B cell (primary cell): ENCODE data around the gene DYNLT2B. TPM values are rescaled to one million over a fixed set of nuclear protein-coding genes. Genes with fewer than 3 reads are reported as not detected.

Experiments
- ATAC-seq: fragments of 200-7000 bp; cut with Tn5 transposase; one replicate; pipeline ENCODE4 v1.10.0; 2021; ENCODE audit warnings: low read depth, mild to moderate bottlenecking, moderate number of reproducible peaks, moderate library complexity
- CTCF ChIA-PET: fragments of 350-600 bp; sonication (Branson Sonifier 250); formaldehyde crosslinking; loops from one replicate; lab custom pipeline; 2021; ENCODE audit warnings: antibody characterized with exemption, inconsistent platforms; lab: Charles Lee
- POLR2A ChIA-PET: fragments of 350-600 bp; sonication (Branson Sonifier 250); formaldehyde crosslinking; loops from one replicate; lab custom pipeline; 2021; ENCODE audit warnings: antibody characterized with exemption; lab: Charles Lee
- DNase-seq: peaks from one replicate; pipeline ENCODE4 v3.0.0; 2013
- H2AFZ ChIP-seq: 2 replicates; pipeline ENCODE4 v1.6.1; 2012; ENCODE audit warnings: mild to moderate bottlenecking, low read depth, low read length; ENCODE audit not compliant: insufficient read depth, poor library complexity, severe bottlenecking
- H3K27ac ChIP-seq, 2 donors: 1 replicate in 1 of 2; 2 replicates in 1 of 2; pipeline ENCODE4 v1.5.1; 2012 to 2013; ENCODE audit warnings: low read length in 2 of 2, mild to moderate bottlenecking in 2 of 2, moderate library complexity in 1 of 2
- H3K27me3 ChIP-seq, 4 experiments: fragments of 200-600 bp in 1 of 4; sonication (generic) in 1 of 4; replicated peaks in 1 of 4; 1 replicate in 2 of 4; 2 replicates in 2 of 4; pipeline versions ENCODE4 v1.6.1 to v1.7.0; 2013 to 2016; ENCODE audit warnings: low read length in 3 of 4, mild to moderate bottlenecking in 2 of 4, mixed read lengths in 1 of 4, moderate library complexity in 1 of 4; ENCODE audit not compliant: insufficient read depth in 4 of 4, control insufficient read depth in 3 of 4; ENCODE audit errors: control extremely low read depth in 1 of 4
- H3K36me3 ChIP-seq, 2 experiments: replicated peaks in 1 of 2; 1 replicate in 1 of 2; 2 replicates in 1 of 2; pipeline versions ENCODE4 v1.6.1 to v1.7.1; 2013; ENCODE audit warnings: low read length in 1 of 2; ENCODE audit not compliant: insufficient read depth in 2 of 2, control insufficient read depth in 1 of 2; ENCODE audit errors: control extremely low read depth in 1 of 2, extremely low read depth in 1 of 2
- H3K4me1 ChIP-seq, 2 donors: fragments of 200-600 bp in 1 of 2; sonication (generic) in 1 of 2; 1 replicate in 1 of 2; 2 replicates in 1 of 2; pipeline versions ENCODE4 v1.5.1 to v1.6.1; 2013 to 2017; ENCODE audit warnings: low read length in 2 of 2; ENCODE audit not compliant: control insufficient read depth in 2 of 2, insufficient read depth in 2 of 2
- H3K4me2 ChIP-seq: replicated peaks from 2 replicates; pipeline ENCODE3; 2012; ENCODE audit warnings: mild to moderate bottlenecking, low read depth, low read length; ENCODE audit not compliant: poor library complexity, severe bottlenecking
- H3K4me3 ChIP-seq, 5 experiments: fragments of 200-600 bp in 1 of 5; sonication (generic) in 1 of 5; 1 replicate in 3 of 5; 2 replicates in 2 of 5; pipeline versions ENCODE4 v1.5.1 to v1.7.0; 2011 to 2016; ENCODE audit warnings: low read length in 4 of 5, mild to moderate bottlenecking in 4 of 5, low read depth in 2 of 5, control low read depth in 1 of 5, moderate library complexity in 1 of 5; ENCODE audit not compliant: insufficient read depth in 1 of 5; ENCODE audit errors: control extremely low read depth in 1 of 5, extremely low read depth in 1 of 5
- H3K79me2 ChIP-seq: fragments of 200-600 bp; sonication (generic); one replicate; pipeline ENCODE4 v1.6.0; 2016; ENCODE audit warnings: low read length; ENCODE audit not compliant: control insufficient read depth, insufficient read depth
- H3K9ac ChIP-seq: fragments of 200-600 bp; sonication (generic); 2 replicates; pipeline ENCODE4 v1.6.1; 2017; ENCODE audit warnings: mild to moderate bottlenecking, low read length, moderate library complexity
- H3K9me3 ChIP-seq, 3 donors: one replicate each; pipeline versions ENCODE4 v1.6.1 to v1.7.1; 2013; ENCODE audit warnings: low read length in 2 of 3; ENCODE audit not compliant: control insufficient read depth in 2 of 3, insufficient read depth in 1 of 3; ENCODE audit errors: control extremely low read depth in 1 of 3
- H4K20me1 ChIP-seq: 2 replicates; pipeline ENCODE4 v1.6.0; 2012; ENCODE audit warnings: mild to moderate bottlenecking, low read length; ENCODE audit not compliant: insufficient read depth, control insufficient read depth, poor library complexity, severe bottlenecking
- H3K27ac Mint-ChIP-seq: one replicate; pipeline ENCODE4 v1.8.0; 2021; ENCODE audit warnings: mixed read lengths
- H3K27me3 Mint-ChIP-seq: one replicate; pipeline ENCODE4 v1.8.0; 2021; ENCODE audit warnings: mixed read lengths
- H3K4me1 Mint-ChIP-seq: one replicate; pipeline ENCODE4 v1.8.0; 2021; ENCODE audit warnings: mixed read lengths
- H3K4me3 Mint-ChIP-seq: one replicate; pipeline ENCODE4 v1.8.0; 2021; ENCODE audit warnings: mixed read lengths
- H3K9me3 Mint-ChIP-seq: one replicate; pipeline ENCODE4 v1.8.0; 2022; ENCODE audit warnings: mixed read lengths; ENCODE audit not compliant: insufficient read depth
- CTCF ChIP-seq: fragments of 200-600 bp; IDR thresholded peaks from one replicate; pipeline ENCODE4 v1.8.0; 2022; ENCODE audit warnings: antibody characterized with exemption, mild to moderate bottlenecking
- EZH2 ChIP-seq: IDR thresholded peaks from 2 replicates; pipeline ENCODE4 v1.6.1; 2012; ENCODE audit warnings: borderline replicate concordance, low read depth, mild to moderate bottlenecking, moderate library complexity, low read length; ENCODE audit not compliant: insufficient read depth, poor library complexity, severe bottlenecking
- WGBS: methylation state at CpG from one replicate; pipeline ENCODE4 v1.1.5; 2013; ENCODE audit warnings: missing lambda C conversion rate; ENCODE audit not compliant: insufficient coverage; 5-methylcytosine and 5-hydroxymethylcytosine counted together
- intact Hi-C: fragments of 100-400 bp; cut with micrococcal nuclease; formaldehyde crosslinking; loops from one replicate; pipeline ENCODE4 v1.10.0; 2022
- polyA plus RNA-seq: library from polyadenylated mRNA; depleted of rRNA; stranded (reverse); fragments of >200 nt; gene quantifications from 2 replicates; pipeline ENCODE4 v1.2.3, GENCODE V29; 2012
- small RNA-seq: library from RNA; depleted of rRNA; stranded (forward); fragments of <200 nt; gene quantifications from one replicate; pipeline ENCODE3, GENCODE V24; 2012; ENCODE audit warnings: low replicate concordance, low read depth; ENCODE audit not compliant: insufficient read length
- total RNA-seq, 2 donors: library from RNA; stranded (reverse); fragments of 120-200 nt in 1 of 2; gene quantifications; 1 replicate in 1 of 2; 2 replicates in 1 of 2; pipeline versions ENCODE4 v1.2.3 to v1.2.4, GENCODE V29; 2013 to 2022

Gene DYNLT2B
- total and polyA plus RNA-seq, 2 donors (not counting 1 experiment from before 2014, with no cell fraction given): 5.2 to 6.5 TPM

- Histone ChIP-seq H3K9me3 (no peaks in the 10 kb centered on the region), H3K27me3 (no peaks in the 10 kb centered on the region), H4K20me1 (no peaks in the 10 kb centered on the region), H3K79me2 (no peaks in the 10 kb centered on the region), H3K36me3 (peaks cover 0 to 60% of the 10 kb centered on the region in 2 experiments), H2AFZ (no peak overlapping the region), H3K4me3 (no peak overlapping the region), H3K9ac (no peak overlapping the region), H3K4me2 (no peak overlapping the region), H3K27ac (no peak overlapping the region), H3K4me1 (no peaks in the 10 kb centered on the region)
- no peaks in the 10 kb centered on the region for H3K27me3 Mint-ChIP-seq
- intact Hi-C loops: no loop called here
- no peak overlapping the region for H3K4me3 Mint-ChIP-seq
- H3K4me1 Mint-ChIP-seq: no peaks in the 10 kb centered on the region
- TF ChIP-seq CTCF (no peak), EZH2 (no peak)
- ATAC-seq: no peak
- POLR2A ChIA-PET: no interaction called here
- WGBS: 100% methylated on average over 4 of the region's 8 CpGs
- H3K9me3 Mint-ChIP-seq: no peaks in the 10 kb centered on the region
- no peak for DNase-seq
- no peak overlapping the region for H3K27ac Mint-ChIP-seq
- CTCF ChIA-PET: no interaction called here
Observed at GRCh38 chr3:196241704-196242103, 76.3 kb downstream of the DYNLT2B start.

Small RNA genes lying within 50 kb of the gene (small RNA-seq; reads per million reads assigned to genes)
- gene AC069257.2 (not detected), gene RNU6-910P (not detected)

Other genes with a start within 250 kb of the DYNLT2B start
- gene TFRC, start 236.2 kb downstream of the DYNLT2B start, total RNA-seq: 104 and 117 TPM in 2 replicates
- 41.7 and 97.5 TPM in 2 replicates for gene TFRC, start 236.2 kb downstream of the DYNLT2B start, polyA plus RNA-seq
- 0.73 and 0.91 TPM in 2 replicates for gene ZDHHC19, start 106.8 kb downstream of the DYNLT2B start, total RNA-seq
- gene ZDHHC19, start 106.8 kb downstream of the DYNLT2B start, polyA plus RNA-seq: 2.9 and 6.0 TPM in 2 replicates
- gene SLC51A, start 101.7 kb downstream of the DYNLT2B start, total RNA-seq: not detected in 2 replicates
- gene SLC51A, start 101.7 kb downstream of the DYNLT2B start, polyA plus RNA-seq: not detected in 2 replicates
- 59.9 and 61.2 TPM in 2 replicates for gene PCYT1A, start 30.5 kb downstream of the DYNLT2B start, total RNA-seq
- 56.6 and 78.3 TPM in 2 replicates for gene PCYT1A, start 30.5 kb downstream of the DYNLT2B start, polyA plus RNA-seq
- gene TM4SF19, start 20.1 kb upstream of the DYNLT2B start, total RNA-seq: not detected in 2 replicates
- gene TM4SF19, start 20.1 kb upstream of the DYNLT2B start, polyA plus RNA-seq: not detected in 2 replicates
- 107 and 114 TPM in 2 replicates for gene UBXN7, start 114.2 kb upstream of the DYNLT2B start, total RNA-seq
- gene UBXN7, start 114.2 kb upstream of the DYNLT2B start, polyA plus RNA-seq: 7.4 and 13.8 TPM in 2 replicates
- 42.4 and 42.7 TPM in 2 replicates for gene RNF168, start 185.5 kb upstream of the DYNLT2B start, total RNA-seq
- gene RNF168, start 185.5 kb upstream of the DYNLT2B start, polyA plus RNA-seq: 3.4 and 3.6 TPM in 2 replicates
- not detected in 2 replicates for gene SMCO1, start 197.1 kb upstream of the DYNLT2B start, total RNA-seq
- not detected in 2 replicates for gene SMCO1, start 197.1 kb upstream of the DYNLT2B start, polyA plus RNA-seq